B cell (primary cell): ENCODE results near the gene APP. TPM values are rescaled to one million over a fixed set of nuclear protein-coding genes. Genes with fewer than 3 reads are reported as not detected.

Source experiments
- ATAC-seq: fragments of 200-7000 bp; cut with Tn5 transposase; one replicate; pipeline ENCODE4 v1.10.0; 2021; ENCODE audit warnings: low read depth, mild to moderate bottlenecking, moderate number of reproducible peaks, moderate library complexity
- CTCF ChIA-PET: fragments of 350-600 bp; sonication (Branson Sonifier 250); formaldehyde crosslinking; loops from one replicate; lab custom pipeline; 2021; ENCODE audit warnings: antibody characterized with exemption, inconsistent platforms; lab: Charles Lee
- POLR2A ChIA-PET: fragments of 350-600 bp; sonication (Branson Sonifier 250); formaldehyde crosslinking; loops from one replicate; lab custom pipeline; 2021; ENCODE audit warnings: antibody characterized with exemption; lab: Charles Lee
- DNase-seq: peaks from one replicate; pipeline ENCODE4 v3.0.0; 2013
- H2AFZ ChIP-seq: 2 replicates; pipeline ENCODE4 v1.6.1; 2012; ENCODE audit warnings: mild to moderate bottlenecking, low read depth, low read length; ENCODE audit not compliant: insufficient read depth, poor library complexity, severe bottlenecking
- H3K27ac ChIP-seq, 2 donors: 1 replicate in 1 of 2; 2 replicates in 1 of 2; pipeline ENCODE4 v1.5.1; 2012 to 2013; ENCODE audit warnings: low read length in 2 of 2, mild to moderate bottlenecking in 2 of 2, moderate library complexity in 1 of 2
- H3K27me3 ChIP-seq, 4 experiments: fragments of 200-600 bp in 1 of 4; sonication (generic) in 1 of 4; replicated peaks in 1 of 4; 1 replicate in 2 of 4; 2 replicates in 2 of 4; pipeline versions ENCODE4 v1.6.1 to v1.7.0; 2013 to 2016; ENCODE audit warnings: low read length in 3 of 4, mild to moderate bottlenecking in 2 of 4, mixed read lengths in 1 of 4, moderate library complexity in 1 of 4; ENCODE audit not compliant: insufficient read depth in 4 of 4, control insufficient read depth in 3 of 4; ENCODE audit errors: control extremely low read depth in 1 of 4
- H3K36me3 ChIP-seq, 2 experiments: replicated peaks in 1 of 2; 1 replicate in 1 of 2; 2 replicates in 1 of 2; pipeline versions ENCODE4 v1.6.1 to v1.7.1; 2013; ENCODE audit warnings: low read length in 1 of 2; ENCODE audit not compliant: insufficient read depth in 2 of 2, control insufficient read depth in 1 of 2; ENCODE audit errors: control extremely low read depth in 1 of 2, extremely low read depth in 1 of 2
- H3K4me1 ChIP-seq, 2 donors: fragments of 200-600 bp in 1 of 2; sonication (generic) in 1 of 2; 1 replicate in 1 of 2; 2 replicates in 1 of 2; pipeline versions ENCODE4 v1.5.1 to v1.6.1; 2013 to 2017; ENCODE audit warnings: low read length in 2 of 2; ENCODE audit not compliant: control insufficient read depth in 2 of 2, insufficient read depth in 2 of 2
- H3K4me2 ChIP-seq: replicated peaks from 2 replicates; pipeline ENCODE3; 2012; ENCODE audit warnings: mild to moderate bottlenecking, low read depth, low read length; ENCODE audit not compliant: poor library complexity, severe bottlenecking
- H3K4me3 ChIP-seq, 5 experiments: fragments of 200-600 bp in 1 of 5; sonication (generic) in 1 of 5; 1 replicate in 3 of 5; 2 replicates in 2 of 5; pipeline versions ENCODE4 v1.5.1 to v1.7.0; 2011 to 2016; ENCODE audit warnings: low read length in 4 of 5, mild to moderate bottlenecking in 4 of 5, low read depth in 2 of 5, control low read depth in 1 of 5, moderate library complexity in 1 of 5; ENCODE audit not compliant: insufficient read depth in 1 of 5; ENCODE audit errors: control extremely low read depth in 1 of 5, extremely low read depth in 1 of 5
- H3K79me2 ChIP-seq: fragments of 200-600 bp; sonication (generic); one replicate; pipeline ENCODE4 v1.6.0; 2016; ENCODE audit warnings: low read length; ENCODE audit not compliant: control insufficient read depth, insufficient read depth
- H3K9ac ChIP-seq: fragments of 200-600 bp; sonication (generic); 2 replicates; pipeline ENCODE4 v1.6.1; 2017; ENCODE audit warnings: mild to moderate bottlenecking, low read length, moderate library complexity
- H3K9me3 ChIP-seq, 3 donors: one replicate each; pipeline versions ENCODE4 v1.6.1 to v1.7.1; 2013; ENCODE audit warnings: low read length in 2 of 3; ENCODE audit not compliant: control insufficient read depth in 2 of 3, insufficient read depth in 1 of 3; ENCODE audit errors: control extremely low read depth in 1 of 3
- H4K20me1 ChIP-seq: 2 replicates; pipeline ENCODE4 v1.6.0; 2012; ENCODE audit warnings: mild to moderate bottlenecking, low read length; ENCODE audit not compliant: insufficient read depth, control insufficient read depth, poor library complexity, severe bottlenecking
- H3K27ac Mint-ChIP-seq: one replicate; pipeline ENCODE4 v1.8.0; 2021; ENCODE audit warnings: mixed read lengths
- H3K27me3 Mint-ChIP-seq: one replicate; pipeline ENCODE4 v1.8.0; 2021; ENCODE audit warnings: mixed read lengths
- H3K4me1 Mint-ChIP-seq: one replicate; pipeline ENCODE4 v1.8.0; 2021; ENCODE audit warnings: mixed read lengths
- H3K4me3 Mint-ChIP-seq: one replicate; pipeline ENCODE4 v1.8.0; 2021; ENCODE audit warnings: mixed read lengths
- H3K9me3 Mint-ChIP-seq: one replicate; pipeline ENCODE4 v1.8.0; 2022; ENCODE audit warnings: mixed read lengths; ENCODE audit not compliant: insufficient read depth
- EZH2 ChIP-seq: IDR thresholded peaks from 2 replicates; pipeline ENCODE4 v1.6.1; 2012; ENCODE audit warnings: borderline replicate concordance, low read depth, mild to moderate bottlenecking, moderate library complexity, low read length; ENCODE audit not compliant: insufficient read depth, poor library complexity, severe bottlenecking
- WGBS: methylation state at CpG from one replicate; pipeline ENCODE4 v1.1.5; 2013; ENCODE audit warnings: missing lambda C conversion rate; ENCODE audit not compliant: insufficient coverage; 5-methylcytosine and 5-hydroxymethylcytosine counted together
- intact Hi-C: fragments of 100-400 bp; cut with micrococcal nuclease; formaldehyde crosslinking; loops from one replicate; pipeline ENCODE4 v1.10.0; 2022
- polyA plus RNA-seq: library from polyadenylated mRNA; depleted of rRNA; stranded (reverse); fragments of >200 nt; gene quantifications from 2 replicates; pipeline ENCODE4 v1.2.3, GENCODE V29; 2012
- total RNA-seq, 2 donors: library from RNA; stranded (reverse); fragments of 120-200 nt in 1 of 2; gene quantifications; 1 replicate in 1 of 2; 2 replicates in 1 of 2; pipeline versions ENCODE4 v1.2.3 to v1.2.4, GENCODE V29; 2013 to 2022
- TF ChIP-seq, protein P1 (sequence below): fragments of 200-600 bp; IDR thresholded peaks from one replicate; pipeline ENCODE4 v1.8.0; 2022; ENCODE audit warnings: antibody characterized with exemption, mild to moderate bottlenecking

APP gene
- total and polyA plus RNA-seq, 2 donors (not counting 1 experiment from before 2014, with no cell fraction given): 28.3 to 34.7 TPM

DNA sequence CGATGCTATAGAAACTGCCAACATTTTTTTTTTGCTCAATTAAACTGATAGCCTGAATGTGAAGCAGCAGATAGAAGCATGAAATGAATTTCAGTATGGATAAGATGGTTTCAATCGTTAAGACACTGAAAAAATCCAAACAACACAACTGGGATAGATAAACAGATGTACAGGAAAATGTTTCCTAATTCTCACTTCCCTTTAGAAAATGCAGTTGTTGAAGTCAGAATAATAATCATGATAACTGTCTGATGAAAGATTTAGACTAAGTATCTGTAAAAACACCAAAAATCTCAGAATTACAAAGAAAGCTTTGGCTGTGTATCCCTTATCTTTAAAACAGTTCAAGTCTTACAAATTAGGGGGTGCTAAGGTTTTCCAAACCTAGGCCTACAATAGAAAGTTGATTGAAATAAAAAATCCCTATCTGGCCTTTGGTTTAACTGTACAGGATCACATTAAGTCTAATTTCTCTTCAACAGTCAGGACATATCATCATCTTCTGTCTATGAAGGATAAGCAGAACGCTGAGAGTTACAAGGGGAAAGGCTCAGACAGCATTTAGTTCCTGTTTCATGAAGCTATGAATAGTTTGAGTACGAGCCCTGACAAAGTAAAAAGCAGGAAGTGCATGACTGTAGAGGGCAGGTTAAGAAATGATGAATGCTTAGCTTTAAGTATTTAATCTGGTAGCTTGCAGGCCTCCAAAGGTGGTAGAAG, 203.2 kb downstream of the APP start:
- ATAC-seq (peak; percentile 94), DNase-seq (peak; percentile 78)
- H3K36me3 ChIP-seq: no peaks in the 10 kb centered on the region
- no peaks in the 10 kb centered on the region for H4K20me1 ChIP-seq
- 0% methylated on average over 2 of the region's 4 CpGs for WGBS
- peak overlapping the region in 1 of 5 experiments; percentile 45 for H3K4me3 ChIP-seq
- H3K9me3 ChIP-seq: peaks cover 0 to 1% (median 0%) of the 10 kb centered on the region in 3 donors
- peak overlapping the region; percentile 68 for H3K4me2 ChIP-seq
- Mint-ChIP-seq H3K4me3 (peak overlapping the region; percentile 80), H3K27me3 (no peaks in the 10 kb centered on the region), H3K4me1 (peaks cover 34% of the 10 kb centered on the region), H3K9me3 (no peaks in the 10 kb centered on the region), H3K27ac (peak overlapping the region; percentile 99)
- H3K27ac ChIP-seq: peak overlapping the region; percentile 76 to 95
- H3K4me1 ChIP-seq: peaks cover 26 to 32% of the 10 kb centered on the region in 2 donors
- ChIA-PET POLR2A (interaction anchor here (0.5 kb wide), 1 partner anchor 41 kb away, joined by 3 read pairs; no protein-coding TSS in a partner anchor), CTCF (interaction anchor here (1.0 to 1.7 kb wide), 5 partner anchors 68 to 204 kb away, joined by 3 to 10 read pairs (median 3); partner anchors contain the start of gene APP)
- intact Hi-C loops: loop anchor here (5.0 to 10.0 kb wide), 5 partner anchors 65 to 363 kb away; partner anchors contain the start of genes APP, ATP5PF, GABPA and MRPL39
- TF ChIP-seq, protein P1, sequence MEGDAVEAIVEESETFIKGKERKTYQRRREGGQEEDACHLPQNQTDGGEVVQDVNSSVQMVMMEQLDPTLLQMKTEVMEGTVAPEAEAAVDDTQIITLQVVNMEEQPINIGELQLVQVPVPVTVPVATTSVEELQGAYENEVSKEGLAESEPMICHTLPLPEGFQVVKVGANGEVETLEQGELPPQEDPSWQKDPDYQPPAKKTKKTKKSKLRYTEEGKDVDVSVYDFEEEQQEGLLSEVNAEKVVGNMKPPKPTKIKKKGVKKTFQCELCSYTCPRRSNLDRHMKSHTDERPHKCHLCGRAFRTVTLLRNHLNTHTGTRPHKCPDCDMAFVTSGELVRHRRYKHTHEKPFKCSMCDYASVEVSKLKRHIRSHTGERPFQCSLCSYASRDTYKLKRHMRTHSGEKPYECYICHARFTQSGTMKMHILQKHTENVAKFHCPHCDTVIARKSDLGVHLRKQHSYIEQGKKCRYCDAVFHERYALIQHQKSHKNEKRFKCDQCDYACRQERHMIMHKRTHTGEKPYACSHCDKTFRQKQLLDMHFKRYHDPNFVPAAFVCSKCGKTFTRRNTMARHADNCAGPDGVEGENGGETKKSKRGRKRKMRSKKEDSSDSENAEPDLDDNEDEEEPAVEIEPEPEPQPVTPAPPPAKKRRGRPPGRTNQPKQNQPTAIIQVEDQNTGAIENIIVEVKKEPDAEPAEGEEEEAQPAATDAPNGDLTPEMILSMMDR: no peak
- TF ChIP-seq EZH2: no peak
- no peaks in the 10 kb centered on the region for H3K27me3 ChIP-seq
- H3K79me2 ChIP-seq: peaks cover 3% of the 10 kb centered on the region
- H3K9ac ChIP-seq: peak overlapping the region; percentile 56
- H2AFZ ChIP-seq: peak overlapping the region; percentile 86
